H1 (cell line): Measurements from ENCODE around the gene TSC2. TPM values are rescaled to one million over a fixed set of nuclear protein-coding genes. Genes with fewer than 3 reads are reported as not detected.

Experiments
- ATF2 ChIP-seq: IDR thresholded peaks from 2 replicates; pipeline ENCODE4 v1.6.1; 2012; ENCODE audit warnings: low read length, inconsistent platforms
- EZH2 ChIP-seq: fragments of 200-600 bp; sonication (generic); IDR thresholded peaks from 2 replicates; pipeline ENCODE4 v1.7.1; 2012; ENCODE audit warnings: low read depth, mild to moderate bottlenecking, moderate library complexity, low read length, inconsistent platforms; ENCODE audit not compliant: severe bottlenecking
- MAFK ChIP-seq: IDR thresholded peaks from 2 replicates; pipeline ENCODE4 v1.6.1; 2012; ENCODE audit warnings: low read depth, mild to moderate bottlenecking, improper control_type of control experiment, low read length
- POLR2AphosphoS5 ChIP-seq: IDR thresholded peaks from 2 replicates; pipeline ENCODE4 v1.6.1; 2011; ENCODE audit warnings: low read depth, low read length
- RNF2 ChIP-seq: fragments of 200-900, 300-1000 bp; sonication (generic); IDR thresholded peaks from 2 replicates; pipeline ENCODE4 v1.7.1; 2016; ENCODE audit warnings: borderline replicate concordance, low read depth, mild to moderate bottlenecking, antibody characterized with exemption, low read length; ENCODE audit not compliant: poor library complexity, severe bottlenecking; ENCODE audit errors: missing control alignments
- SUZ12 ChIP-seq: fragments of 200-600 bp; sonication (generic); IDR thresholded peaks from 2 replicates; pipeline ENCODE4 v1.6.1; 2012; ENCODE audit warnings: mild to moderate bottlenecking, inconsistent platforms, low read length, moderate library complexity, mixed read lengths
- TCF12 ChIP-seq: IDR thresholded peaks from 2 replicates; pipeline ENCODE4 v1.6.1; 2011; ENCODE audit warnings: low read depth, mild to moderate bottlenecking, low read length
- YY1 ChIP-seq: IDR thresholded peaks from 2 replicates; pipeline ENCODE4 v1.6.1; 2011; ENCODE audit warnings: low read depth, mild to moderate bottlenecking, low read length
- polyA plus RNA-seq, 7 experiments: library from polyadenylated mRNA; depleted of rRNA in 3 of 7; stranded (reverse) in 5 of 7; unstranded in 2 of 7; fragments of >200 nt in 5 of 7; fragments of 200-250 nt in 2 of 7; gene quantifications; 1 replicate in 5 of 7; 2 replicates in 1 of 7; 4 replicates in 1 of 7; pipeline versions ENCODE4 v1.2.1 to v1.2.3, GENCODE V29; 2011 to 2013; ENCODE audit warnings: missing spikeins in 2 of 7, mixed read lengths in 2 of 7
- total RNA-seq: library from RNA; stranded (reverse); fragmentation: NEBNext Ultra II Directional; extraction: Animal tissue kit (Norgen Biotek cat#: 25700); gene quantifications from 2 replicates; pipeline ENCODE4 v1.2.1, GENCODE V29; 2021

TSC2 gene
- total and polyA plus RNA-seq, 2 of the 8 experiments (the other 6 are each of a cell fraction or from before 2014, with no cell fraction given): 65.9 to 96.6 TPM

GRCh38 chr16:2053211-2053610, 5.4 kb downstream of the TSC2 start (continued):
- TF ChIP-seq RNF2 (no peak), MAFK (no peak), POLR2AphosphoS5 (no peak), ATF2 (no peak), EZH2 (no peak), TCF12 (no peak), YY1 (no peak), SUZ12 (no peak)
